HepG2 (cell line): ENCODE data around the gene ANKRD60. TPM values are rescaled to one million over a fixed set of nuclear protein-coding genes. Genes with fewer than 3 reads are reported as not detected.

ENCODE experiments used
- DR1 ChIP-seq: sonication (generic); formaldehyde crosslinking; IDR thresholded peaks from 2 replicates; pipeline ENCODE4 v1.8.0; 2021; ENCODE audit warnings: mild to moderate bottlenecking, missing genetic modification reagents, inconsistent platforms
- GABPA ChIP-seq, 2 experiments: IDR thresholded peaks; 2 replicates each; pipeline ENCODE4 v1.6.1; 2011 to 2016; ENCODE audit warnings: low read depth in 2 of 2, low read length in 1 of 2, missing biosample characterization in 1 of 2, missing genetic modification characterization in 1 of 2
- HES4 ChIP-seq: sonication (generic); formaldehyde crosslinking; IDR thresholded peaks from 2 replicates; pipeline ENCODE4 v1.9.0; 2021; ENCODE audit warnings: mild to moderate bottlenecking, missing genetic modification reagents, borderline replicate concordance
- RFX3 ChIP-seq: IDR thresholded peaks from 2 replicates; pipeline ENCODE4 v1.6.1; 2016; ENCODE audit warnings: missing biosample characterization, missing genetic modification reagents
- SPEN ChIP-seq: sonication (generic); formaldehyde crosslinking; IDR thresholded peaks from 2 replicates; pipeline ENCODE4 v1.5.1; 2020; ENCODE audit warnings: low read depth, mild to moderate bottlenecking, missing genetic modification reagents
- U2AF1 ChIP-seq: fragments of 200-400 bp; formaldehyde crosslinking; optimal IDR thresholded peaks from 2 replicates; pipeline ENCODE3; 2017; ENCODE audit warnings: mild to moderate bottlenecking, low read depth, low read length
- XRCC5 ChIP-seq: fragments of 200-400 bp; formaldehyde crosslinking; optimal IDR thresholded peaks from 2 replicates; pipeline ENCODE3; 2017; ENCODE audit warnings: mild to moderate bottlenecking, low read length
- ZKSCAN8 ChIP-seq: IDR thresholded peaks from 2 replicates; pipeline ENCODE4 v1.6.1; 2016; ENCODE audit warnings: borderline replicate concordance, missing genetic modification reagents, missing compliant biosample characterization
- ZNF337 ChIP-seq: sonication (generic); formaldehyde crosslinking; IDR thresholded peaks from 2 replicates; pipeline ENCODE4 v1.5.1; 2020; ENCODE audit warnings: missing genetic modification reagents, low read depth, mild to moderate bottlenecking, borderline replicate concordance
- ZNF460 ChIP-seq: sonication (generic); formaldehyde crosslinking; IDR thresholded peaks from 2 replicates; pipeline ENCODE4 v1.5.1; 2020; ENCODE audit warnings: missing genetic modification reagents, mild to moderate bottlenecking, borderline replicate concordance
- ZNF563 ChIP-seq: sonication (generic); formaldehyde crosslinking; IDR thresholded peaks from 2 replicates; pipeline ENCODE4 v1.8.0; 2022; ENCODE audit warnings: mild to moderate bottlenecking, moderate library complexity, missing genetic modification reagents
- polyA plus RNA-seq, 8 experiments: library from polyadenylated mRNA; depleted of rRNA in 3 of 8; stranded (reverse) in 7 of 8; unstranded in 1 of 8; fragments of >200 nt; fragmentation: Illumina TruSeq in 4 of 8; extraction: Trizol in 4 of 8; gene quantifications; 2 replicates each; pipeline versions ENCODE4 v1.2.1 to v1.2.3, GENCODE V29; 2011 to 2016; ENCODE audit warnings: low read depth in 4 of 8, missing spikeins in 1 of 8, mixed read lengths in 1 of 8; ENCODE audit not compliant: insufficient read depth in 1 of 8
- total RNA-seq, 5 experiments: library from RNA; depleted of rRNA; stranded (reverse); fragments of >200 nt; fragmentation: Illumina TruSeq; extraction: Trizol; gene quantifications; 2 replicates each; pipeline ENCODE4 v1.2.3, GENCODE V29; 2016; ENCODE audit warnings: low read depth in 1 of 5
- TF ChIP-seq, protein P1 (sequence below): sonication (generic); formaldehyde crosslinking; IDR thresholded peaks from 2 replicates; pipeline ENCODE4 v1.9.0; 2021; ENCODE audit warnings: mild to moderate bottlenecking, missing genetic modification reagents
- TF ChIP-seq, protein P2 (sequence below): sonication (generic); formaldehyde crosslinking; IDR thresholded peaks from 2 replicates; pipeline ENCODE4 v1.5.0; 2020; ENCODE audit warnings: mild to moderate bottlenecking, missing genetic modification reagents
- TF ChIP-seq, protein P3 (sequence below): sonication (generic); formaldehyde crosslinking; IDR thresholded peaks from 2 replicates; pipeline ENCODE4 v1.5.0; 2020; ENCODE audit warnings: missing genetic modification reagents, mild to moderate bottlenecking, borderline replicate concordance
- TF ChIP-seq, protein P4 (sequence below): conservative IDR thresholded peaks from 2 replicates; pipeline ENCODE4 v1.6.1; 2018; ENCODE audit warnings: missing genetic modification reagents

ANKRD60 gene
- total and polyA plus RNA-seq, 2 of the 13 experiments (the other 11 are each of a cell fraction or from before 2014, with no cell fraction given) = not detected

DNA sequence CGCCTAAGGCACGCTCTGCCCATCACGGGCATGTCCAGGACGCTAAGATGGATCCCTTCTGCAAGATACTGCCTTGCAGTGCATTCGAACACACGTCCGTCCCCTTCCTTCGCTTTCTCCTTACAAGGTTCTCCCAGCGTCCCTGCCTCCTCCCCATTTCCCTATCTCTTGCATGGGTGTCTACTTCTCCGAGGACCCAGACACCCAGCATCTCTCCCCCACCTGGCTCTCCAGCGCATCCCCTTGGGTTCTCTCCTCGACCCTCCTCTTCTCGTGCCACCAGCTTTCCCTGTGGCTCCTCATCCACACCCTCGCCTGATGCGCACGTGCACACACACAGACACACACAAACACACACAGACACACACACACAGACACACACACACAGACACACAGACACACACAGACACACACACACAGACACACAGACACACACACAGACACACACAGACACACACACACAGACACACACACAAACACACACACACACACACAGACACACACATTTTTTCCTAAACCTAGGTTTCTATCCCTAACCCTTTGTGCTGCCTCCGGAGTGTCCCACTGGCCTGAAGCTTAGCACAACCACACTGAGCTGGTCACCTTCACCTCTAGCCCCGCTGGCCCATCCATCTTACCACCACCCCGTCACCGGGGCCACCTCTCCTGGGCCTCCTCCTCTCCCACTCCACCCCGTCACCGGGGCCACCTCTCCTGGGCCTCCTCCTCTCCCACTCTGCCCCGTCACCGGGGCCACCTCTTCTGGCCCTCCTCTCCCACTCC lies 31.9 kb downstream of the ANKRD60 start (continued):
- TF ChIP-seq, protein P1, sequence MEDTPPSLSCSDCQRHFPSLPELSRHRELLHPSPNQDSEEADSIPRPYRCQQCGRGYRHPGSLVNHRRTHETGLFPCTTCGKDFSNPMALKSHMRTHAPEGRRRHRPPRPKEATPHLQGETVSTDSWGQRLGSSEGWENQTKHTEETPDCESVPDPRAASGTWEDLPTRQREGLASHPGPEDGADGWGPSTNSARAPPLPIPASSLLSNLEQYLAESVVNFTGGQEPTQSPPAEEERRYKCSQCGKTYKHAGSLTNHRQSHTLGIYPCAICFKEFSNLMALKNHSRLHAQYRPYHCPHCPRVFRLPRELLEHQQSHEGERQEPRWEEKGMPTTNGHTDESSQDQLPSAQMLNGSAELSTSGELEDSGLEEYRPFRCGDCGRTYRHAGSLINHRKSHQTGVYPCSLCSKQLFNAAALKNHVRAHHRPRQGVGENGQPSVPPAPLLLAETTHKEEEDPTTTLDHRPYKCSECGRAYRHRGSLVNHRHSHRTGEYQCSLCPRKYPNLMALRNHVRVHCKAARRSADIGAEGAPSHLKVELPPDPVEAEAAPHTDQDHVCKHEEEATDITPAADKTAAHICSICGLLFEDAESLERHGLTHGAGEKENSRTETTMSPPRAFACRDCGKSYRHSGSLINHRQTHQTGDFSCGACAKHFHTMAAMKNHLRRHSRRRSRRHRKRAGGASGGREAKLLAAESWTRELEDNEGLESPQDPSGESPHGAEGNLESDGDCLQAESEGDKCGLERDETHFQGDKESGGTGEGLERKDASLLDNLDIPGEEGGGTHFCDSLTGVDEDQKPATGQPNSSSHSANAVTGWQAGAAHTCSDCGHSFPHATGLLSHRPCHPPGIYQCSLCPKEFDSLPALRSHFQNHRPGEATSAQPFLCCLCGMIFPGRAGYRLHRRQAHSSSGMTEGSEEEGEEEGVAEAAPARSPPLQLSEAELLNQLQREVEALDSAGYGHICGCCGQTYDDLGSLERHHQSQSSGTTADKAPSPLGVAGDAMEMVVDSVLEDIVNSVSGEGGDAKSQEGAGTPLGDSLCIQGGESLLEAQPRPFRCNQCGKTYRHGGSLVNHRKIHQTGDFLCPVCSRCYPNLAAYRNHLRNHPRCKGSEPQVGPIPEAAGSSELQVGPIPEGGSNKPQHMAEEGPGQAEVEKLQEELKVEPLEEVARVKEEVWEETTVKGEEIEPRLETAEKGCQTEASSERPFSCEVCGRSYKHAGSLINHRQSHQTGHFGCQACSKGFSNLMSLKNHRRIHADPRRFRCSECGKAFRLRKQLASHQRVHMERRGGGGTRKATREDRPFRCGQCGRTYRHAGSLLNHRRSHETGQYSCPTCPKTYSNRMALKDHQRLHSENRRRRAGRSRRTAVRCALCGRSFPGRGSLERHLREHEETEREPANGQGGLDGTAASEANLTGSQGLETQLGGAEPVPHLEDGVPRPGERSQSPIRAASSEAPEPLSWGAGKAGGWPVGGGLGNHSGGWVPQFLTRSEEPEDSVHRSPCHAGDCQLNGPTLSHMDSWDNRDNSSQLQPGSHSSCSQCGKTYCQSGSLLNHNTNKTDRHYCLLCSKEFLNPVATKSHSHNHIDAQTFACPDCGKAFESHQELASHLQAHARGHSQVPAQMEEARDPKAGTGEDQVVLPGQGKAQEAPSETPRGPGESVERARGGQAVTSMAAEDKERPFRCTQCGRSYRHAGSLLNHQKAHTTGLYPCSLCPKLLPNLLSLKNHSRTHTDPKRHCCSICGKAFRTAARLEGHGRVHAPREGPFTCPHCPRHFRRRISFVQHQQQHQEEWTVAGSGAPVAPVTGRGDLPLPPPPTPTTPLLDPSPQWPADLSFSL = peak; percentile 96
- TF ChIP-seq ZNF460 (CRISPR knock-in tag) (no peak), RFX3 (no peak), ZNF563 (CRISPR knock-in tag) (peak; percentile 57; the same call in 1 of the 2 replicates), XRCC5 (no peak), HES4 (CRISPR knock-in tag) (0 out of 2 replicates have a peak, but pooled peaks have one; percentile 39), GABPA (IDR thresholded peaks at IDR 0.05; ENCODE audit: low read depth, low read length) (no peak), GABPA (CRISPR knock-in tag; IDR thresholded peaks at IDR 0.05; ENCODE audit: low read depth) (no peak), ZKSCAN8 (CRISPR knock-in tag) (no peak), SPEN (CRISPR knock-in tag) (0 out of 2 replicates have a peak, but pooled peaks have one; percentile 24), U2AF1 (no peak), DR1 (no peak), ZNF337 (CRISPR knock-in tag) (no peak)
- TF ChIP-seq, protein P2, sequence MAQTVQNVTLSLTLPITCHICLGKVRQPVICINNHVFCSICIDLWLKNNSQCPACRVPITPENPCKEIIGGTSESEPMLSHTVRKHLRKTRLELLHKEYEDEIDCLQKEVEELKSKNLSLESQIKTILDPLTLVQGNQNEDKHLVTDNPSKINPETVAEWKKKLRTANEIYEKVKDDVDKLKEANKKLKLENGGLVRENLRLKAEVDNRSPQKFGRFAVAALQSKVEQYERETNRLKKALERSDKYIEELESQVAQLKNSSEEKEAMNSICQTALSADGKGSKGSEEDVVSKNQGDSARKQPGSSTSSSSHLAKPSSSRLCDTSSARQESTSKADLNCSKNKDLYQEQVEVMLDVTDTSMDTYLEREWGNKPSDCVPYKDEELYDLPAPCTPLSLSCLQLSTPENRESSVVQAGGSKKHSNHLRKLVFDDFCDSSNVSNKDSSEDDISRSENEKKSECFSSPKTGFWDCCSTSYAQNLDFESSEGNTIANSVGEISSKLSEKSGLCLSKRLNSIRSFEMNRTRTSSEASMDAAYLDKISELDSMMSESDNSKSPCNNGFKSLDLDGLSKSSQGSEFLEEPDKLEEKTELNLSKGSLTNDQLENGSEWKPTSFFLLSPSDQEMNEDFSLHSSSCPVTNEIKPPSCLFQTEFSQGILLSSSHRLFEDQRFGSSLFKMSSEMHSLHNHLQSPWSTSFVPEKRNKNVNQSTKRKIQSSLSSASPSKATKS (CRISPR knock-in tag) = no peak
- TF ChIP-seq, protein P3, sequence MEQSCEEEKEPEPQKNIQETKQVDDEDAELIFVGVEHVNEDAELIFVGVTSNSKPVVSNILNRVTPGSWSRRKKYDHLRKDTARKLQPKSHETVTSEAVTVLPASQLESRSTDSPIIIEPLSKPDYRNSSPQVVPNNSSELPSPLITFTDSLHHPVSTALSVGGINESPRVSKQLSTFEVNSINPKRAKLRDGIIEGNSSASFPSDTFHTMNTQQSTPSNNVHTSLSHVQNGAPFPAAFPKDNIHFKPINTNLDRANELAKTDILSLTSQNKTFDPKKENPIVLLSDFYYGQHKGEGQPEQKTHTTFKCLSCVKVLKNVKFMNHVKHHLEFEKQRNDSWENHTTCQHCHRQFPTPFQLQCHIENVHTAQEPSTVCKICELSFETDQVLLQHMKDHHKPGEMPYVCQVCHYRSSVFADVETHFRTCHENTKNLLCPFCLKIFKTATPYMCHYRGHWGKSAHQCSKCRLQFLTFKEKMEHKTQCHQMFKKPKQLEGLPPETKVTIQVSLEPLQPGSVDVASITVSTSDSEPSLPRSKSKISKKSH (CRISPR knock-in tag) = no peak
- TF ChIP-seq, protein P4, sequence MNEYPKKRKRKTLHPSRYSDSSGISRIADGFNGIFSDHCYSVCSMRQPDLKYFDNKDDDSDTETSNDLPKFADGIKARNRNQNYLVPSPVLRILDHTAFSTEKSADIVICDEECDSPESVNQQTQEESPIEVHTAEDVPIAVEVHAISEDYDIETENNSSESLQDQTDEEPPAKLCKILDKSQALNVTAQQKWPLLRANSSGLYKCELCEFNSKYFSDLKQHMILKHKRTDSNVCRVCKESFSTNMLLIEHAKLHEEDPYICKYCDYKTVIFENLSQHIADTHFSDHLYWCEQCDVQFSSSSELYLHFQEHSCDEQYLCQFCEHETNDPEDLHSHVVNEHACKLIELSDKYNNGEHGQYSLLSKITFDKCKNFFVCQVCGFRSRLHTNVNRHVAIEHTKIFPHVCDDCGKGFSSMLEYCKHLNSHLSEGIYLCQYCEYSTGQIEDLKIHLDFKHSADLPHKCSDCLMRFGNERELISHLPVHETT (CRISPR knock-in tag) = no peak
